ENCODE results near the gene PPM1G.
"Not testable (repeated sequence)": the region's sequence is repeated elsewhere in the genome, so short reads cannot be mapped to it uniquely, and the experiment has no call there.

PPM1G gene

GRCh38 chr2:27372937-27373336 lies 36.5 kb downstream of the PPM1G start:
- no peak for DNase-seq

DNA sequence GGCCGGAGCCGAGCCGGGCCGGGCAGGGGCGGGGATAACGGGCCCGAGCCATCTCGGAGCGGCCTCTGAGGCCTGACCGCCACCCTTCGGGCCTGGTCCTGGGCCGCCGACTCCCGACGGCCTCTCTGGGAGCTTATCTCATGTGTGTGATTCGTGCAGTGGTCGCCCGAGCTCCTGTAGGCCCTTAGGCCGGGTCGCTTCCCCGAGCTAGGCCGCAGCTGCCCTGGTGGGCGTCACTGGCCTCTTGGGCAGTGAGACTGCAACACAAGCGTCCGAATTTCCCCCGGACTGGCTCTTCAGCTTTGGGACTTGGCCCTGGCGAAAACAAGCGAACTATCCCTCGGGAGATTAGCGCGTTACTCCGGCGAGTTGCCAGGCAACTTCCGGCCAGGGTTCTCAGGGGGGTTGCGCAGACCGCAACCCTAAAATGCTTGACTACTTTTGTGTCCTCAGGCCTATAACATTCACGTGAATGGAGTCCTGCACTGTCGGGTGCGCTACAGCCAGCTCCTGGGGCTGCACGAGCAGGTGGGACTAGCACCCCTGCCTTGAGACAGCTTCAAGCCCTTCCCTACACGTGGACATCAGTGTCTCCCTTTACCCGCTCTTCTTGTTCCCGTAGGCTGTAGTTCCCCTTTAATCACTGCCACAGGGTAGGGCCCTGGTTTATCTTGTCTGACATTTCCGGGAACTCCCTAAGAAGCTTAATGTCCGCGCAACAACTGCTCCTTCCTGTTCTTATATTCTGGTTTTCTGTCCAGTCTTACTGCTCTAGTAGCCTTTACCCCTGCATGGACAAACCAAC lies 38.4 kb downstream of the PPM1G start:
- peak; percentile 49 for DNase-seq

DNA sequence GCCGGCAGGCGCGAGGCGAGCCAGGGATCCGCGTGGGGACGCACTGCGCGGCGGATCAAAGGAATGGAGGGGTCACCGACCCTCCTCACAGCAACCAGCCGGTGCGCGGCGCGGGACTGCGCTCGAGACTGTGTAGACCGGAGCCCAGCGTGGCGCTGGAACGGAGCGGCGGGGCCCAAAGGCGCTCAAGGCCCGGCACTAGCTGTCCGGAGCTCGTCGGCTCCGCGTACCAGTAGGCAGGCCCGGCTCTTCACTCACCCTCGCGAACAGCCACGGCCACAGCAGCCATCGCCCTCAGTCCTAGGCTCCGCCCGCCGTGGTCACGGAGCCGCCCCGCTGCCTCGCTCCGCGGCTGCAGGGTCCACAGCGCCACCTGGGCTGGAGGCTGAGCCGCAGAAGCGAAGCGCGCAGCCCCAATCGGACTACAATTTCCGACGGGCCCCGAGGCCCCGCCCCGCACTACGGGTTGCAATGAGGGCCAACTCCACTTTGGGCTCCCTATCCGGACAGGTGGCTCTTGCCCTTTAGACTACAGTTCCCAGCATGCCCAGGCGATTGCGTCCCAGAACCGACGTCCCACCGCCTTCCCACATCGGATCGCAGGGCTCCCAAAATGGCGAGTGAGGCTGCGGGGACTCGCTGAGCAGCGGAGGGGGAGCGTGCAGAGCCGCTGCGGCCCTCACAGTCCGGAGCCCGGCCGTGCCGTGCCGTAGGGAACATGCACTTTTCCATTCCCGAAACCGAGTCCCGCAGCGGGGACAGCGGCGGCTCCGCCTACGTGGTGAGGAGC lies 39.2 kb downstream of the PPM1G start, which contains the start of the genes EIF2B4 and SNX17:
TSS of gene EIF2B4 (minus strand) at position 313 of the 790 bp plus-strand sequence. CDS start at position 289, 24 bp downstream.
TSS of gene SNX17 (plus strand) at position 591 of the 790 bp plus-strand sequence. CDS start at position 719, 128 bp downstream.
- DNase-seq: peak; percentile 100

DNA sequence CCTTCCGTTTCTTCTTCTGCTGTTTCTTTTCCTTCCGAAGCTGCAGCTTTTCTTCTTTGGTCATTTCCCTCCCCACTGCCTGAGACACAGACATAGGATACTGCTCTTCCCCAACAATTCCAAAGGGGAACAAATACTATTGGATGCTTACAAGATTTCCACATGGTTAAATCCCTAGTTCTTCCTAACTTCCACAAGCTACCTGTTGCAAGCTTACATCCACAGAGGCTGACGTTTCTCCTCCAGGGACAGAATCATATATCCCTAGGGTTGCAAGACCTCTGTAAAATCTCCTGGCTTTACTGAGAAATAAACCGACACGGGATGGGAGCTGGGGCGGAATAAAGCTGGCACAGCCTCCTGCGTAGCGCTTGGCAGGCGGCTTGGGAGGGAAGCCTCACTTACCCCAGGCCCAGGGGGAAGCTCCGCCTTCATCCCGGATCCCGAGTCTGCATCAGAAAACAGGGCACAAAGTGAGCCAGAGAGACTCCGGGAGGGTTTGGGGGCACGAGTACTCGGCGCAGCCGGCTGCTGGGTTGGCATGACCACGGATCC lies 39.8 kb downstream of the PPM1G start:
- no peak for DNase-seq

DNA sequence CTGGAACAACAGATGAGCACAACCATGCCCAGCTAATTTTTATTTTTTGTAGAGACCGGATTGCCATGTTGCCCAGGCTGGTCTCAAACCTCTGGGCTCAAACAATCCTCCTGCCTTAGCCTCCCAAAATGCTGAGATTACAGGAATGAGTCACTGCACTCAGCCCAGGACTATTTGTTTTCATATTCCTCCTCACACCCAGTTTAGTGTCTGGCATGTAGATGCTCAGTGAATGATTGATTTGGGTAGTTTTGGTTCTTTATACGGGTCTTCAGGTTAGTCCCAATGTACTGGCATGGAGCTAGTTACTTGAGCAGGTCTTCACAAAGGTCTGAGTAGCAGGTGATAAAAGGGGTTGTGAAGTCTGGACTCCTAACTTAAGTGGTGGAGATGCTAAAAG lies 45.5 kb downstream of the PPM1G start:
- DNase-seq: no peak

DNA sequence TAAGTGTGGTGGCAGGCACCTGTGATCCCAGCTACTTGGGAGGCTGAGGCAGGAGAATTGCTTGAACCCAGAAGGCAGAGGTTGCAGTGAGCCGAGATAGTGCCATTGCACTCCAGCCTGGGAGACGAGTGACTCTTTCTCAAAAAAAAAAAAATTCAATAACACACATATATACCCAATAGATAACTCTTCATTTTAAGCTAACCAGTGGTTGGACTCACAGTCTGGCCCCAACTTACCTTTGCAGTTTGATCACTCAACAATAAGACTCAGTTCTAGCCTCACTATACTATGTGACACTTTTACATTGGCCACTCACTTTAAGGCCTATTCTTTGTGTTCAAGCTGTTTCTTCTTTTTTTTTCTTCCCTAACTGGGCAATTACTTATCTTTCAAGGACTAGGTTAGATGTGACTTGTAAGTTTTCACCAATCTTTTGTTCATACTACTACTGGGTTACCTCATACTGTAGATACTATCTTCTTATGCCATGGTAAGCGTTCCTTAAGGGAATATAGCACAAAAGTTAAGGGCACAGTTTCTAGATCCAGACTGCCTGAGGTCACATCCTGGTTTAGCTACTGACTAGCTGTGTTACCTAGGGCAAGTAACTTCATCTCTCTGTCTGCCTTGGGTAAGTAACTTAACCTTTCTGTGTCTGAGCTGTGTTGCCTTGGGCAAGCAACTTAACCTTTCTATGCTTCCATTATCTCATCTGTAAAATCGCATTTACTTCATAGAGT lies 46.5 kb downstream of the PPM1G start:
- DNase-seq: no peak

- DNase-seq: peak; percentile 94
Observed at GRCh38 chr2:27356382-27357181, 52.8 kb downstream of the PPM1G start, which contains the start of gene GTF3C2. Gene GTF3C2, minus strand, starts transcription at chr2:27356764. Its CDS starts 13,210 bp downstream, at chr2:27343554.

- no peak for DNase-seq
Observed at GRCh38 chr2:27356056-27356381, 53.4 kb downstream of the PPM1G start.

- no peak for DNase-seq
Observed at GRCh38 chr2:27354597-27354927, 54.8 kb downstream of the PPM1G start.

GRCh38 chr2:27353762-27354596 lies 55.4 kb downstream of the PPM1G start:
- no peak for DNase-seq

DNA sequence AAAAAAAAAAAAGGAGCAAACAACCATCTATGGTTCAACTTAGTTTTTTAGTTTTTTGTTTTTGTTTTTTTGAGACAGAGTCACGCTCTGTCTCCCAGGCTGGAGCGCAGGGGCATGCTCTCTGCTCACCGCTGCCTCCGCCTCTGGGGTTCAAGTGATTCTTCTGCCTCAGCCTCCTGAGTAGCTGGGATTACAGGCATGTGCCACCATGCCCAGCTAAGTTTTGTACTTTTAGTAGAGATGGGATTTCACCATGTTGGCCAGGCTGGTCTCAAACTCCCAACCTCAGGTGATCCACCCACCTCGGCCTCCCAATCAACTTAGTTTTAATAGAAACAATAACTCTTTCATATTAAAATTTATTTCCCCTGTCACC lies 56.0 kb downstream of the PPM1G start:
- not testable (repeated sequence) for DNase-seq

- no peak for DNase-seq
Observed at GRCh38 chr2:27351802-27352598, 57.4 kb downstream of the PPM1G start.

DNA sequence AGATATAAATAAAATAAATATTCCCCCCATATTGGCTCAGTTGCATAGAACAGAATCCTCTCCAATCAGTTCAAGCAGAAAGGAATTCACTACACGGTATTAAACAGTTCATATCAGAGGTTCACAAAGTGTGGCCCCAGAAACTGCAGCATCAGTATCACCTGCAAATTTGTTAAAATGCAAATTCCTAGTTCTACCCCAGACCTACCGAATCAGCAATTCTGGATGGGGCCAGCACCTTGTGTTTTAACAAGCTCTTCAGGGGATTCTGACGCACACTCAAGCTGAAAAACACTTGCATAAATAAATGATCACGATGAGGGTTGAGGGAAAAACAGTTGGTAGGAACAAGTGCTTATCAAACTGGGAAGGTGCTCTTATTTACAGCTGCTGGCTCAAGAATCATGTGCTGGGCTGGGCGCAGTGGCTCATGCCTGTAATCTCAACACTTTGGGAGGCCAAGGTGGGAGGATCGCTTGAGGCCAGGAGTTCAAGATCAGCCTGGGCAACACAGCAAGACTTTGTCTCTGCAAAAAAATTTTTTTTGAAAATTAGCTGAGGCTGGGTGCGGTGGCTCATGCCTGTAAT lies 59.2 kb downstream of the PPM1G start:
- DNase-seq: no peak

DNA sequence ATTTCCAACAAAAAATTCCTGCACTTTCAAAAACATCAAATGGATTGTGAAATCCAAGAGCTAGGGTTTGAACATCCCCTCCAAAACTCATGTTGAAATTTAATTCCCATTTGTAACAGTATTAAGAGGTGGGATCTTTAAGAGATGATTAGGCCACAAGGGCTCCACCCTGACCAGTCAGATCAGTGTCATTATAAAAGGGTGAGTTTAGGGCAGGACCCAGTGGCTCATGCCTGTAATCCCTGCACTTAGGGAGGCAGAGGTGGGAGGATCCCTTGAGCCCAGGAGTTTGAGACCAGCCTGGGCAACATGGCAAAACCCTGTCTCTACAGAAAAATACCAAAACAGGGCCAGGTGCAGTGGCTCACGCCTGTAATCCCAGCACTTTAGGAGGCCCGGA lies 61.8 kb downstream of the PPM1G start:
- DNase-seq: no peak

DNA sequence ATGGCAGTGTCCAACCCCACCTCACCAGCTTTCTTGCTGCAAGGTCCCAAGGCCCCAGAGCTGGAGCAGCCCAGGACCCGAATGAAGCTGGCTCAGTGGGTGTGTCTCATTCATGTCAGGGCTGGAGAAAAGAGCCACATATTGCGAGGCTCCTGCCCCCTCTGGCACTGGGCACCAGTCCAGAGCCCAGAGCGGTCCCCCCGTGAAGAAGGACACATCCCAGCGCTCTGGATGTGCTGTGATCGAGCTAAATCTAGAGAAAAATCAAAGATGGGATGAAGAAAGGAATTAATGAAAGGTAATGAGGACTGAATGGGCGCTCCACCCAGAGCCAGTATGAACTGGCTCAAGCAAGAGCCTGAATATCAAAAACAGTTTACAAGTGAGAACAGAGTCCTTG lies 73.2 kb downstream of the PPM1G start:
- no peak for DNase-seq

- DNase-seq: no peak
Observed at GRCh38 chr2:27335311-27335710, 74.1 kb downstream of the PPM1G start.
